HG03460 (cell line): ENCODE data around the gene PXMP4.

Experiments
- ATAC-seq: cut with Tn5 transposase; IDR thresholded peaks from one replicate; pipeline ENCODE4 v1.9.1; 2021; ENCODE audit not compliant: unreplicated experiment

Gene PXMP4

DNA sequence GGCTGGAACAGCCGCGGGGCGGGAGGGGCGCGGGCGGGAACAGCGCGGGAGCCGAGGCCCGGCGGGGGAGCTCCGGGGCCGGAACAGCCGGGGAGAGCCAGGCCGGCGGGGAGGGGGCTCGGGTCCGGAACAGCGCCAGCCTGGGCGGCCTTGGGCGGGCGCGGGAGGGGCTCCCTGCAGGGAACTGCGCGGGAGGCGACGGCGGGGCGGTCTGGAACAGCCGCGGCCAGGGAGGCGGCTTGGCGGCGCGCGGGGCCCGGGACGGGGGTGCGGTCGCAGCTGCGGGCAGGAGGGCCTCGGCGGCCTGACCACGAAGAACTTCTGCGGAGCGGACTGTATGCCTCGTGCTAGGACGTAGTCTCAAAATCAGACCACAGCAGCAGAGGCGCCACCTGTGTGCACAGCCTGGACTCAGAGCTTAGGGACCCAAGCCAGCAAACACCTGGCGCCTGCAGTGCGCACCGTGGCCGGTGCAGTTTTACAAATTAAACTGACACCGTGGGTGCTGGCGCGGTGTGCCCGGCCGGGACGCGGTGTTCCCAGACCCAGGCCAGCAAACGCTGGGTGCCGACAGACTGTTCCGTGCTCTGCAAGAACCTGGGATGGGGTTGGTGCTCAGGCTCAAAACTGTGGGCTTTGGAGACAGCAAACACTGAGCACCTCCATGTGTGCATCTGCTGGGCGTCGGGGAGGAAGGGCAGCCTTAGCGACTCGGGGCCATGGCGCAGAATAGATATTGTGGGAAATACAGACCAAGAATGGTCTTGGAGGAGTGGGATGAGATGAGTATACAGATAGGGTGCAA lies 12.3 kb upstream of the PXMP4 start:
- peak; percentile 47 for ATAC-seq

GRCh38 chr20:33731693-33732165 lies 11.6 kb upstream of the PXMP4 start, which contains the start of gene ZNF341:
TSS of gene ZNF341 (plus strand) at chr20:33731996. CDS start at chr20:33732022, 26 bp downstream.
- peak; percentile 61 for ATAC-seq

- no peak for ATAC-seq
Measured at GRCh38 chr20:33730946-33731692, 11.0 kb upstream of the PXMP4 start.

DNA sequence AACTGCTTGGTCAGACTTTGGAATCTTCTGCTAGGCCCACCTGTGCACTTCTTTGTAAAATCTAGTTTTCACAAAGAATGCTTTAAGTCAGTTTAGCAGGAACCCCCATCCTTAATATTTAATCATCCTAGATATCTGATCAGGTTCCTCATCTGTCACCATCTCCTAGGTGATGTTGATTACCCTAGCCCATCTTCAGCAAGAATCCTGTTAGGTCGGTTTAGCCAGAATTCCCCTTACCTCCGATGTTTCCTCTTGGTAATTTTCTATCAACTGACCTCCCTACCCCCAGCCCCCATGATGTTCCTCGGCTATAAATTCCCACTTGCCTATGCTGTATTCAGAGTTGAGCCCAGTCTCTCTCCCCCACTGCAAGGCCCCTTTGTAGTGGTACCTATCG lies 9.0 kb upstream of the PXMP4 start:
- ATAC-seq: no peak

DNA sequence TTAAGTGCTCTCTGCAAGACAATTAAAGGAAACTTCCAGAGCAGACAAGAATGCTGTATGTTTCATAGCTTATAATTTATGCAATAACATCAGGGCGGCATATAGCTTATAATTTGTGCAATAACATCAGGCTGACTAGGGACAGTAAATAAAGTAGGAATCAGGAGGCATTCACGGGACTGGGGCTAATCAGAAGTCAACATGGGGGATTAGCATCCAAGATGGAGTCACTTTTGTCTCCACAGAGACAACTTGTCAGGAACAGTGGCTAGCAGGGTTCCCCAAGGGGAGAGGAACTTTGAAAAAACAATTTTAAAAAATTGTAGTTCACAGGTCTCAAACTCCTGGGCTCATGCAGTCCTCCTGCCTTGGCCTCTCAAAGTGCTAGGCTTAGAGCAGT lies 8.4 kb upstream of the PXMP4 start:
- ATAC-seq: no peak

- ATAC-seq: no peak
Measured at GRCh38 chr20:33727806-33728205, 7.7 kb upstream of the PXMP4 start.

DNA sequence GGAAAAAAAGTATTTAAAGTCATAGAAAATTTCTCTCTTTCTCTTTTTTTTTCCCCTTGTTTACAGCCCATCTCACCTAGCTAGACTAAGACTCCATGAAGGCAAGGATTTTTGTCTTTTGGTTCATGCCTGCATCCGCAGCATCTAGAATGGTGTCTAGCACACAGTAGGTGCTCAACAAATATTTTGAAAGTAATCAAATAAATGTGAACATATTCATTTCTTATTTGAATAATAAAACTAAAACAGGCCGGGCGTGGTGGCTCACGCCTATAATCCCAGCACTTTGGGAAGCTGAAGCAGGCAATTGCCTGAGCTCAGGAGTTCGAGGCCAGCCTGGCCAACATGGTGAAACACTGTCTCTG lies 7.0 kb upstream of the PXMP4 start:
- ATAC-seq: no peak

- ATAC-seq: no peak
Measured at GRCh38 chr20:33725607-33726264, 5.6 kb upstream of the PXMP4 start.

DNA sequence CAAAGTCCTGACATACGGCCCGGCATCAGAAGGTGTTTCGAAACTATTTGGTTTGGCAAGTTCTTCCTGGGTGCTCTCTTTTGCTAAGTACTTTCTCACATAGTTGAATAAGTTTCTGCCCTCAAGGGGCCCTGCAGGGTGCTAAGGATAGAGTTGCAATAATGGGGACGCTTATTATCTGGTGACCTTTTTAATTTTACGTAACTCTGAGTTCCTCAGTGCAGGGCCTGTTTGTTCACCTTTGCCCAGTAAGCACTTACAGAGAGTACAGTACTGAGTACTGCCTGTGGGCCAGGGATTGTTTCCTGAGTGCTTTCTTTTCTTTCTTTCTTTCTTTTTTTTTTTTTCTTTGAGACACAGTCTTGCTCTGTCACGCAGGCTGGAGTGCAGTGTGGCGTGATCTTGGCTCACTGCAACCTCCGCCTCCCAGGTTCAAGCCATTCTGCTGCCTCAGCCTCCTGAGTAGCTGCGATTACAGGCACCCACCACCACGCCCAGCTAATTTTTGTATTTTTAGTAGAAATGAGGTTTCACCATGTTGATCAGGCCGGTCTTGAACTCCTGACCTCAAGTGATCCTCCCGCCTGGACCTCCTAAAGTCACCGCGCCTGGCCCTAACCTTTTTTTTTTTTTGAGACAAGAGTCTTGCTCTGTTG lies 4.5 kb upstream of the PXMP4 start:
- ATAC-seq: no peak

DNA sequence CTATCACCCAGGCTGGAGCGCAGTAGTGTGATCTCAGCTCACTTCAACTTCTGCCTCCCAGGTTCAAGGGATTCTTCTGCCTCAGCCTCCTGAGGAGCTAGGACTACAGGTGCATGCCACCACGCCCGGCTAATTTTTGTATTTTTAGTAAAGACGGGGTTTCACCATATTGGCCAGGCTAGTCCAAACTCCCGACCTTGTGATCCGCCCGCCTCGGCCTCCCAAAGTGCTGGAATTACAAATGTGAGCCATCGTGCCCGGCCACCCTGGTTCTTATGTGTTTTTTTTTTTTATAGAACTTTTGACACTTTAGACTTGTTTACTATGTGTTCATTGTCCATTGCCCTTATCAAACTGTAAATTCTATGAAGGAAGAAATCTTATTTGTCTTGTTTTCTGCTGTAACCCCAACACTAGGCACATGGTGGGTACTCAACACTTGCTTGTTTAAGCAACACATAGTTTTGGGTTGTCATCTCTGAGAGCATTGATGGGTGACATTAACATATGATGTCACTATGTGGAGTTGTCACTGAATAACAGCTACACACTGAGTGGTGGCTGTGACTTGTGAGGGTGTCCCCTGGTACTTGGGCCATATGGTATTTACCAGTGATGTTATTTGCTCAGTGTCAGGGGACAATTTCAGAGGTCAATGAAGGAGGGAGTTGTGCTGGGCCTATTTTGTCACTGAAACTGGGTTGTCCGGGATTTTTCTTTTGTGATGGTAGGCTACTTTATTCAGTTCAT lies 1.5 kb upstream of the PXMP4 start:
- no peak for ATAC-seq

- no peak for ATAC-seq
Measured at GRCh38 chr20:33719277-33719988, 677 bp downstream of the PXMP4 start.

DNA sequence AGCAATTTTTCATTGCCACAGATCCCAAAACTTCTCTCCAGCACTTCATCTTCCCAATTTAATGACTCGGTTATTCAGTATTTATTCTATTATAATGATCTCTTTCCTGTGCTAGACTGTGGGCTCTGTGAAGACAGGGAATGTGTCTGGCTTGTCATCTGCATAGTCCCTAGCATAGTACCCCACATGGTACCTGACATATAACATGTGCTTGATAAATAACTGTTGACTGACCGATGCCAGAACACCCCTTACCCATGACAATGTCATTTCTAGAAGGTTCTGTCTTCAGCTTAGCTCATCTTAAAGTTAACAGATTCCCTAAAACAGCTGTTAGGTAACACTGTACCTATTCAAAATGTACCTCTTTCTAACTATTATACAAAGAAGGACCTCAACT lies 3.6 kb downstream of the PXMP4 start:
- no peak for ATAC-seq

- ATAC-seq: no peak
Measured at GRCh38 chr20:33713865-33714367, 6.2 kb downstream of the PXMP4 start.

GRCh38 chr20:33711446-33711738 lies 8.7 kb downstream of the PXMP4 start:
- no peak for ATAC-seq

- ATAC-seq: no peak
Measured at GRCh38 chr20:33710681-33711445, 9.2 kb downstream of the PXMP4 start.

DNA sequence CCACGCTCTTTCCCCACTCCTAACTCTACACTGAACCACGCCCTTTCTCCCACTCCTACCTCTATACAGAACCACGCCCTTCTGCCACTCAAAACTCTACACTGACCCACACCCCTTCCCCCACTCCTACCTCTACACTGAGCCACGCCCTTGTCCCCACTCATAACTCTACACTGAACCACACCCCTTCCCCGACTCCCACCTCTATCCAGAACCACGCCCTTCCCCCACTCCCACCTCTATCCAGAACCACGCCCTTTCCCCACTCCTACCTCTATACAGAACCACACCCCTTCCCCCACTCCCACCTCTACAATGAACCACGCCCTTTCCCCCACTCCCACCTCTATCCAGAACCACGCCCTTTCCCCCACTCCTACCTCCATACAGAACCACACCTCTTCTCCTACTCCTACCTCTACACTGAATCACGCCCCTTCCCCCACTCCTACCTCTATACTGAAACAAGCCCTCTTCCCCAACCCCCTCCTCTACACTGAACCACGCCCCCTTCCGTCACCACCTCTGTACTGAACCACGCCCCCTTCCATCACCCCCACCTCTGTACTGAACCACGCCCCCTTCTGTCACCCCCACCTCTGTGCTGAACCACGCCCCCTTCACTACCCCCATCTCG lies 10.1 kb downstream of the PXMP4 start:
- ATAC-seq: no peak

DNA sequence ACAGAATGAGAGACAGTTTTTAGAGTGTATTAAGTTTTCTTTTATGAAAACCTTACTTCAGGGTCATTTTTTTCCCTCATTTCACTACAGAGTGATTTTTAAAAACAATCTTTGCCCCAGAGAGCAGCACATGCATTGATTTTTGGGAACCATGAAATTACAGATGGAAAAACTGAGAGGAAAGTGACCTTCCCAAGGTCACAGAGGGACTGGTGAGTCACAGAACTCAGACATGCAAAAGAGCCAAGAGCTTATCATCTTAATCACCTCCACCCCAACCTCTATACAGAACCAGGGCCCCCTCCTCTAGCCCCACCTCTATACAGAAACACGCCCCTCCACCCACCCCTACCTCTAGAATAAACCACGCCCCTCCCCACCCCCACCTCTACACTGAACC lies 10.7 kb downstream of the PXMP4 start:
- ATAC-seq: no peak

DNA sequence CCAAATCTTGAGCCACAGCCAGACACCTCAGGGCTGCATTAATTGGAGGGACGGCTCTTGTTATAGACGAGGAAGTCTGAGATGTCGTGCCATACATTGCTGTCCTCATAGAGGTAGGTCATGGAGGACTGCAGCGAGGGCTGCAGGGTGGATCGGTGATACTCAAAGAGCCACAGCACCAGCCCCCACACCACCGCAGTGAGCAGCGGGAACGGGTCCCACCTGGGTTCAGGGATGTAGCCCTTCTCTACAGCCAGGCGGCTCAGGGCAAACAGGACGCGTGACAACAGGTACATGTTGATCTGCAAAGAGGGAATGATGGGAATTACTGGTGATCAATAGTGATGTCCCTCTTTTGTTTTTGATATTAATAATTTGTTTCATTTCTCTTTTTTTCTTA lies 12.4 kb downstream of the PXMP4 start:
- no peak for ATAC-seq
